ENCODE results near the gene A4GALT. TPM values are rescaled to one million over a fixed set of nuclear protein-coding genes. Genes with fewer than 3 reads are reported as not detected.

Gene A4GALT
- total and polyA plus RNA-seq, 2 of the 13 experiments (the other 11 are each of a cell fraction or from before 2014, with no cell fraction given): 0.09 to 1.1 TPM

- TF ChIP-seq NR2F6 (IDR thresholded peaks at IDR 0.05) (no peak), NR2F6 (CRISPR knock-in tag; IDR thresholded peaks at IDR 0.05) (peak; percentile 65; the same call in 1 of the 2 replicates), MLLT10 (CRISPR knock-in tag; IDR thresholded peaks at IDR 0.05) (no peak), GRHL1 (CRISPR knock-in tag; conservative IDR thresholded peaks at IDR 0.05) (no peak), SRY (CRISPR knock-in tag; IDR thresholded peaks at IDR 0.05) (no peak), MBD4 (IDR thresholded peaks at IDR 0.05; ENCODE audit: borderline replicate concordance, low read length) (no peak), ZNF740 (CRISPR knock-in tag; IDR thresholded peaks at IDR 0.05) (no peak), ZNF101 (CRISPR knock-in tag; IDR thresholded peaks at IDR 0.05; ENCODE audit: borderline replicate concordance, low read depth) (no peak), SP140L (CRISPR knock-in tag; IDR thresholded peaks at IDR 0.05; ENCODE audit: borderline replicate concordance) (no peak), KDM3A (CRISPR knock-in tag; IDR thresholded peaks at IDR 0.05; ENCODE audit: low read depth) (no peak), ZNF253 (CRISPR knock-in tag; IDR thresholded peaks at IDR 0.05; ENCODE audit: borderline replicate concordance) (no peak), HOMEZ (CRISPR knock-in tag; IDR thresholded peaks at IDR 0.05; ENCODE audit: low read depth) (no peak), HNF4G (IDR thresholded peaks at IDR 0.05; ENCODE audit: borderline replicate concordance, low read depth, low read length) (no peak), HNF4G (CRISPR knock-in tag; IDR thresholded peaks at IDR 0.05; ENCODE audit: borderline replicate concordance, low read depth) (no peak), ZNF761 (CRISPR knock-in tag; conservative IDR thresholded peaks at IDR 0.05) (no peak), NBN (conservative IDR thresholded peaks at IDR 0.05) (no peak), ZUFSP (CRISPR knock-in tag; IDR thresholded peaks at IDR 0.05; ENCODE audit: borderline replicate concordance) (no peak), JUN (CRISPR knock-in tag; IDR thresholded peaks at IDR 0.05) (no peak), CREB3 (CRISPR knock-in tag; IDR thresholded peaks at IDR 0.05) (no peak), SRF (IDR thresholded peaks at IDR 0.05; ENCODE audit: low read depth, low read length) (no peak), POGK (CRISPR knock-in tag; conservative IDR thresholded peaks at IDR 0.05) (no peak), KLF16 (CRISPR knock-in tag; IDR thresholded peaks at IDR 0.05) (no peak)
These were observed 74.6 kb downstream of the A4GALT start (continued) for GRCh38 chr22:42645938-42646568.

Data from HepG2 (cell line).